Lower leg skin (tissue), 4 donors: ENCODE measurements around the gene CPEB4. TPM values are rescaled to one million over a fixed set of nuclear protein-coding genes. Genes with fewer than 3 reads are reported as not detected.

ENCODE experiments used
- DNase-seq, 2 donors: peaks; one replicate each; pipeline ENCODE4 v3.0.0-alpha.2; 2019; ENCODE audit warnings: low spot score in 2 of 2
- H3K4me3 ChIP-seq: fragments of 200-600 bp; sonication (generic); 2 replicates; pipeline ENCODE4 v1.5.1; 2017; ENCODE audit warnings: mild to moderate bottlenecking, low read depth; ENCODE audit not compliant: poor library complexity, severe bottlenecking
- CTCF ChIP-seq, 3 donors: fragments of 450-650 bp; IDR thresholded peaks; one replicate each; pipeline ENCODE4 v1.5.1; 2016; ENCODE audit warnings: antibody characterized with exemption in 3 of 3, mild to moderate bottlenecking in 3 of 3, moderate library complexity in 2 of 3
- POLR2A ChIP-seq, 2 donors: fragments of 450-650 bp; IDR thresholded peaks; one replicate each; pipeline ENCODE4 v1.6.1; 2016 to 2017; ENCODE audit warnings: antibody characterized with exemption in 2 of 2, mild to moderate bottlenecking in 1 of 2, moderate library complexity in 1 of 2
- WGBS, 2 donors: methylation state at CpG; one replicate each; pipeline ENCODE4 v1.1.5; 2018; 5-methylcytosine and 5-hydroxymethylcytosine counted together
- intact Hi-C: fragments of 100-400 bp; cut with DNase I; formaldehyde crosslinking; loops from one replicate; pipeline ENCODE4 v1.15.0; 2023; ENCODE audit warnings: low total_unique reads
- total RNA-seq, 4 donors: library from RNA; depleted of rRNA; stranded (reverse); fragments of >200 nt; gene quantifications; one replicate each; pipeline ENCODE4 v1.1.0, GENCODE V29; 2016

CPEB4 gene
- total RNA-seq, 4 donors from 2014 or later, result 47.5 to 79.6 (median 55.3) TPM

GRCh38 chr5:173923218-173924095, 35.3 kb downstream of the CPEB4 start:
- no peak overlapping the region for H3K4me3 ChIP-seq
- TF ChIP-seq POLR2A (IDR thresholded peaks at IDR 0.05), result no peak
- TF ChIP-seq CTCF (IDR thresholded peaks at IDR 0.05), result no peak
- intact Hi-C loops, result no loop called here
- WGBS, 2 donors, result 57 to 59% methylated on average over 3 of the region's 3 CpGs
- no peak for DNase-seq

GRCh38 chr5:173924899-173925298, 36.8 kb downstream of the CPEB4 start:
- intact Hi-C loops, result no loop called here
- no peak for TF ChIP-seq CTCF (IDR thresholded peaks at IDR 0.05)
- no peak for TF ChIP-seq POLR2A (IDR thresholded peaks at IDR 0.05)

GRCh38 chr5:173925449-173926071, 37.4 kb downstream of the CPEB4 start:
- intact Hi-C loops, result no loop called here
- H3K4me3 ChIP-seq, result no peak overlapping the region
- 44 to 46% methylated on average over 3 of the region's 3 CpGs for WGBS, 2 donors
- TF ChIP-seq CTCF (IDR thresholded peaks at IDR 0.05), result no peak
- no peak for DNase-seq

More at GRCh38 chr5:173924899-173925298, 36.8 kb downstream of the CPEB4 start:
- H3K4me3 ChIP-seq, result no peak overlapping the region
- no peak for DNase-seq

GRCh38 chr5:173926359-173926758, 38.2 kb downstream of the CPEB4 start:
- no peak overlapping the region for H3K4me3 ChIP-seq
- TF ChIP-seq CTCF (IDR thresholded peaks at IDR 0.05), result no peak
- TF ChIP-seq POLR2A (IDR thresholded peaks at IDR 0.05), result no peak
- intact Hi-C loops, result no loop called here
- DNase-seq, result no peak
- 38 to 45% methylated on average over 2 of the region's 2 CpGs for WGBS, 2 donors

- TF ChIP-seq CTCF (IDR thresholded peaks at IDR 0.05) (no peak), POLR2A (IDR thresholded peaks at IDR 0.05) (no peak)
- intact Hi-C loops, result no loop called here
- 71 to 72% methylated on average over 4 of the region's 4 CpGs for WGBS, 2 donors
- DNase-seq, result no peak
- H3K4me3 ChIP-seq, result no peak overlapping the region
Measured at GRCh38 chr5:173928871-173929574, 40.9 kb downstream of the CPEB4 start.
